Measurements from ENCODE around the gene CCDC7. TPM values are rescaled to one million over a fixed set of nuclear protein-coding genes. Genes with fewer than 3 reads are reported as not detected.
"Not testable (repeated sequence)": the region's sequence is repeated elsewhere in the genome, so short reads cannot be mapped to it uniquely, and the experiment has no call there.

The CCDC7 gene
- total RNA-seq, 2 donors from 2014 or later = 21.9 to 22.7 TPM

- H3K27ac ChIP-seq = no peak overlapping the region
- H3K9me3 ChIP-seq = no peaks in the 10 kb centered on the region
- TF ChIP-seq CTCF (IDR thresholded peaks at IDR 0.05) = no peak
- peaks cover 76% of the 10 kb centered on the region for H3K36me3 ChIP-seq
- no peaks in the 10 kb centered on the region for H3K4me1 ChIP-seq
- H3K27me3 ChIP-seq = no peaks in the 10 kb centered on the region
- H3K4me3 ChIP-seq = no peak overlapping the region
- no peak for DNase-seq (ENCODE audit: low spot score)
Measured at GRCh38 chr10:32911285-32912016, 465.5 kb downstream of the CCDC7 start.

- not testable (repeated sequence) for H3K4me1 ChIP-seq; DNase-seq (ENCODE audit: low spot score); H3K9me3 ChIP-seq; H3K4me3 ChIP-seq; H3K27me3 ChIP-seq; H3K27ac ChIP-seq
- peaks cover 69% of the 10 kb centered on the region for H3K36me3 ChIP-seq
Measured at GRCh38 chr10:32917817-32918216, 471.9 kb downstream of the CCDC7 start.

- Histone ChIP-seq H3K27ac (no peak overlapping the region), H3K9me3 (no peaks in the 10 kb centered on the region), H3K4me3 (no peak overlapping the region), H3K4me1 (peaks cover 0 to 4% of the 10 kb centered on the region in 2 donors), H3K36me3 (peaks cover 94% of the 10 kb centered on the region), H3K27me3 (no peaks in the 10 kb centered on the region)
- no peak for DNase-seq (ENCODE audit: low spot score)
- no peak for TF ChIP-seq CTCF (IDR thresholded peaks at IDR 0.05)
Measured at GRCh38 chr10:32922170-32922569, 476.2 kb downstream of the CCDC7 start.

GRCh38 chr10:32923134-32923533 lies 477.2 kb downstream of the CCDC7 start:
- TF ChIP-seq CTCF (IDR thresholded peaks at IDR 0.05) = no peak
- Histone ChIP-seq H3K9me3 (no peaks in the 10 kb centered on the region), H3K36me3 (peaks cover 97% of the 10 kb centered on the region), H3K27ac (no peak overlapping the region), H3K4me1 (peaks cover 0 to 4% of the 10 kb centered on the region in 2 donors), H3K27me3 (no peaks in the 10 kb centered on the region), H3K4me3 (no peak overlapping the region)
- DNase-seq (ENCODE audit: low spot score) = no peak

- H3K36me3 ChIP-seq = peaks cover 97% of the 10 kb centered on the region
- H3K4me3 ChIP-seq = no peak overlapping the region
- peaks cover 0 to 4% of the 10 kb centered on the region in 2 donors for H3K4me1 ChIP-seq
- no peak for DNase-seq (ENCODE audit: low spot score)
- no peak for TF ChIP-seq CTCF (IDR thresholded peaks at IDR 0.05)
- no peaks in the 10 kb centered on the region for H3K27me3 ChIP-seq
- no peak overlapping the region for H3K27ac ChIP-seq
- H3K9me3 ChIP-seq = no peaks in the 10 kb centered on the region
Measured at GRCh38 chr10:32923849-32924248, 477.9 kb downstream of the CCDC7 start.

Other genes starting within 250 kb of the CCDC7 start
- gene EPC1, start 99.0 kb upstream of the CCDC7 start, total RNA-seq = 10 to 100 TPM; 19.5 to 20.1 TPM